ENCODE measurements around the gene HECTD4. TPM values are rescaled to one million over a fixed set of nuclear protein-coding genes. Genes with fewer than 3 reads are reported as not detected.

Gene HECTD4
- total and polyA plus RNA-seq, 2 experiments from 2014 or later, result 25.7 to 36.9 TPM

- no peaks in the 10 kb centered on the region for H3K36me3 ChIP-seq (ENCODE audit: insufficient read depth)
- no peaks in the 10 kb centered on the region for H3K9me2 ChIP-seq (ENCODE audit: insufficient read depth)
- H3K27me3 ChIP-seq (ENCODE audit: insufficient read depth), result no peaks in the 10 kb centered on the region
- no peak overlapping the region for H2AFZ ChIP-seq
- Mint-ChIP-seq H3K9me3 (no peaks in the 10 kb centered on the region), H3K27ac (peak overlapping the region; percentile 26; the same call in 1 of the 2 replicates), H3K4me1 (peaks cover 30% of the 10 kb centered on the region), H3K36me3 (ENCODE audit: low read depth) (no peaks in the 10 kb centered on the region), H3K27me3 (ENCODE audit: insufficient read depth, low read depth, poor library complexity) (no peaks in the 10 kb centered on the region), H3K4me3 (no peak overlapping the region)
- no peak for TF ChIP-seq REST (IDR thresholded peaks at IDR 0.05; ENCODE audit: unreplicated experiment)
- peak overlapping the region; percentile 94 for H3K27ac ChIP-seq (ENCODE audit: low read depth)
- no peaks in the 10 kb centered on the region for H4K20me1 ChIP-seq (replicated peaks; ENCODE audit: insufficient read depth)
- no peak overlapping the region for H3K4me3 ChIP-seq
- peak overlapping the region; percentile 1; the same call in 1 of the 2 replicates for H3K4me2 ChIP-seq
- H3K4me1 ChIP-seq (ENCODE audit: insufficient read depth), result peaks cover 26% of the 10 kb centered on the region
- DNase-seq (ENCODE audit: low spot score) (peak; percentile 82), ATAC-seq (peak; percentile 64)
- peaks cover 72% of the 10 kb centered on the region for H3K79me2 ChIP-seq (replicated peaks; ENCODE audit: insufficient read depth)
- H3F3A ChIP-seq (replicated peaks; ENCODE audit: low read depth), result no peaks in the 10 kb centered on the region
These were observed 36.0 kb downstream of the HECTD4 start for GRCh38 chr12:112346194-112346593.

- Mint-ChIP-seq H3K9me3 (no peaks in the 10 kb centered on the region), H3K4me1 (peaks cover 32% of the 10 kb centered on the region), H3K27me3 (ENCODE audit: insufficient read depth, low read depth, poor library complexity) (no peaks in the 10 kb centered on the region), H3K27ac (no peak overlapping the region), H3K4me3 (no peak overlapping the region), H3K36me3 (ENCODE audit: low read depth) (no peaks in the 10 kb centered on the region)
- peaks cover 76% of the 10 kb centered on the region for H3K79me2 ChIP-seq (replicated peaks; ENCODE audit: insufficient read depth)
- DNase-seq (ENCODE audit: low spot score) (no peak), ATAC-seq (no peak)
- no peak overlapping the region for H2AFZ ChIP-seq
- no peak overlapping the region for H3K4me3 ChIP-seq
- no peaks in the 10 kb centered on the region for H3F3A ChIP-seq (replicated peaks; ENCODE audit: low read depth)
- no peaks in the 10 kb centered on the region for H4K20me1 ChIP-seq (replicated peaks; ENCODE audit: insufficient read depth)
- no peak overlapping the region for H3K4me2 ChIP-seq
- peaks cover 26% of the 10 kb centered on the region for H3K4me1 ChIP-seq (ENCODE audit: insufficient read depth)
- no peaks in the 10 kb centered on the region for H3K27me3 ChIP-seq (ENCODE audit: insufficient read depth)
- no peaks in the 10 kb centered on the region for H3K9me2 ChIP-seq (ENCODE audit: insufficient read depth)
- no peak for TF ChIP-seq CTCF (conservative IDR thresholded peaks at IDR 0.05; ENCODE audit: low read depth in 2 of 2)
- TF ChIP-seq ZNF331 (CRISPR knock-in tag; IDR thresholded peaks at IDR 0.05; ENCODE audit: low read depth), result no peak
- no peak for TF ChIP-seq POLR2AphosphoS5 (IDR thresholded peaks at IDR 0.05; ENCODE audit: low read depth)
- TF ChIP-seq CREB1 (CRISPR knock-in tag; IDR thresholded peaks at IDR 0.05; ENCODE audit: low read depth), result no peak
- no peak for TF ChIP-seq ZNF114 (CRISPR knock-in tag; IDR thresholded peaks at IDR 0.05)
- no peaks in the 10 kb centered on the region for H3K36me3 ChIP-seq (ENCODE audit: insufficient read depth)
- peak overlapping the region; percentile 1; the same call in 1 of the 2 replicates for H3K27ac ChIP-seq (ENCODE audit: low read depth)
These were observed 38.0 kb downstream of the HECTD4 start for GRCh38 chr12:112344220-112344619.

All from GM23338 (cell line).